Sigmoid colon (tissue), 7 donors: ENCODE data around the gene COPZ2. TPM values are rescaled to one million over a fixed set of nuclear protein-coding genes. Genes with fewer than 3 reads are reported as not detected.

ENCODE experiments used
- DNase-seq: peaks from one replicate; pipeline ENCODE4 v3.0.0-alpha.2; 2019
- H3K27ac ChIP-seq, 4 donors: fragments of 200-600 bp; sonication (generic); one replicate each; pipeline ENCODE4 v1.5.1; 2016 to 2019; ENCODE audit warnings: mild to moderate bottlenecking in 1 of 4
- H3K27me3 ChIP-seq, 3 donors: fragments of 200-600 bp; sonication (generic); one replicate each; pipeline ENCODE4 v1.5.1; 2019; ENCODE audit warnings: mild to moderate bottlenecking in 1 of 3
- H3K36me3 ChIP-seq, 4 donors: fragments of 200-600 bp; sonication (generic); one replicate each; pipeline ENCODE4 v1.5.1; 2016 to 2019
- H3K4me1 ChIP-seq, 4 donors: fragments of 200-600 bp; sonication (generic); one replicate each; pipeline ENCODE4 v1.5.1; 2017 to 2019
- H3K4me3 ChIP-seq, 4 donors: fragments of 200-600 bp; sonication (generic); one replicate each; pipeline ENCODE4 v1.5.1; 2017 to 2019; ENCODE audit warnings: mild to moderate bottlenecking in 2 of 4, moderate library complexity in 1 of 4
- H3K9me3 ChIP-seq, 4 donors: fragments of 200-600 bp in 3 of 4; sonication (generic) in 3 of 4; one replicate each; pipeline versions ENCODE4 v1.5.1 to v1.6.1; 2013 to 2019
- CTCF ChIP-seq, 4 experiments: fragments of 450-650 bp in 3 of 4; fragments of 200-600 bp in 1 of 4; IDR thresholded peaks; one replicate each; pipeline ENCODE4 v1.5.1; 2016 to 2019; ENCODE audit warnings: antibody characterized with exemption in 4 of 4, mild to moderate bottlenecking in 3 of 4, moderate library complexity in 2 of 4
- EP300 ChIP-seq, 4 donors: sonication (generic); formaldehyde crosslinking; IDR thresholded peaks; one replicate each; pipeline ENCODE4 v1.6.1; 2017; ENCODE audit warnings: antibody characterized with exemption in 4 of 4
- POLR2A ChIP-seq, 2 donors: fragments of 450-650 bp; IDR thresholded peaks; one replicate each; pipeline ENCODE4 v1.6.1; 2016; ENCODE audit warnings: antibody characterized with exemption in 2 of 2, mild to moderate bottlenecking in 2 of 2, moderate library complexity in 2 of 2
- POLR2AphosphoS5 ChIP-seq, 4 donors: sonication (generic); formaldehyde crosslinking; IDR thresholded peaks; one replicate each; pipeline ENCODE4 v1.6.1; 2017; ENCODE audit warnings: antibody characterized with exemption in 4 of 4
- WGBS, 2 donors: extraction: QIAGEN DNeasy Blood & Tissue Kit; methylation state at CpG; one replicate each; pipeline ENCODE4 v1.1.7; 2013; 5-methylcytosine and 5-hydroxymethylcytosine counted together
- intact Hi-C: fragments of 100-400 bp; cut with DNase I; formaldehyde crosslinking; loops from one replicate; pipeline ENCODE4 v1.15.1; 2023
- polyA plus RNA-seq, 3 donors: library from polyadenylated mRNA; stranded (reverse); fragments of 200-250 nt; gene quantifications; one replicate each; pipeline ENCODE4 v1.2.3, GENCODE V29; 2013
- total RNA-seq, 4 donors: library from RNA; depleted of rRNA; stranded (reverse); fragments of >200 nt; gene quantifications; one replicate each; pipeline ENCODE4 v1.1.0, GENCODE V29; 2016
- donor health status: healthy with polysubstance abuse.
- donor health status: Bipolar disorder and iron deficiency.
- donor health status: healthy.

COPZ2 gene
- total and polyA plus RNA-seq, 7 donors, result 5.5 to 64.0 (median 52.3) TPM

GRCh38 chr17:47993964-47994363, 43.6 kb downstream of the COPZ2 start:
- no peak for TF ChIP-seq CTCF (IDR thresholded peaks at IDR 0.05)
- TF ChIP-seq POLR2AphosphoS5 (IDR thresholded peaks at IDR 0.05), result no peak
- no peak for TF ChIP-seq EP300 (IDR thresholded peaks at IDR 0.05)
- TF ChIP-seq POLR2A (IDR thresholded peaks at IDR 0.05), result no peak
- WGBS, 2 donors, result 78 to 87% methylated on average over 5 of the region's 5 CpGs
- Histone ChIP-seq H3K9me3 (no peaks in the 10 kb centered on the region), H3K4me3 (no peak overlapping the region), H3K27me3 (no peaks in the 10 kb centered on the region), H3K36me3 (no peaks in the 10 kb centered on the region), H3K4me1 (no peaks in the 10 kb centered on the region), H3K27ac (no peak overlapping the region)
- DNase-seq, result no peak
- intact Hi-C loops, result no loop called here

GRCh38 chr17:47993031-47993564, 44.5 kb downstream of the COPZ2 start:
- H3K36me3 ChIP-seq, result no peaks in the 10 kb centered on the region
- no peak for DNase-seq
- H3K27me3 ChIP-seq, result no peaks in the 10 kb centered on the region
- intact Hi-C loops, result no loop called here
- peaks cover 0 to under 1% (median under 1%) of the 10 kb centered on the region in 4 donors for H3K4me1 ChIP-seq
- H3K9me3 ChIP-seq, result no peaks in the 10 kb centered on the region
- WGBS, 2 donors, result 81 to 87% methylated on average over 9 of the region's 9 CpGs
- no peak overlapping the region for H3K4me3 ChIP-seq
- H3K27ac ChIP-seq, result no peak overlapping the region
- no peak for TF ChIP-seq POLR2A (IDR thresholded peaks at IDR 0.05)
- TF ChIP-seq EP300 (IDR thresholded peaks at IDR 0.05), result no peak
- TF ChIP-seq POLR2AphosphoS5 (IDR thresholded peaks at IDR 0.05), result no peak
- no peak for TF ChIP-seq CTCF (IDR thresholded peaks at IDR 0.05)

GRCh38 chr17:47992216-47992615, 45.4 kb downstream of the COPZ2 start:
- Histone ChIP-seq H3K4me1 (peaks cover 0 to 10% (median 9%) of the 10 kb centered on the region in 4 donors), H3K4me3 (no peak overlapping the region), H3K27me3 (no peaks in the 10 kb centered on the region), H3K27ac (no peak overlapping the region), H3K36me3 (no peaks in the 10 kb centered on the region), H3K9me3 (no peaks in the 10 kb centered on the region)
- TF ChIP-seq POLR2A (IDR thresholded peaks at IDR 0.05) (no peak), EP300 (IDR thresholded peaks at IDR 0.05) (no peak), CTCF (IDR thresholded peaks at IDR 0.05) (no peak), POLR2AphosphoS5 (IDR thresholded peaks at IDR 0.05) (no peak)
- DNase-seq, result no peak
- WGBS, 2 donors, result 64 to 79% methylated on average over 4 of the region's 4 CpGs
- intact Hi-C loops, result no loop called here

- H3K36me3 ChIP-seq, result no peaks in the 10 kb centered on the region
- H3K27me3 ChIP-seq, result no peaks in the 10 kb centered on the region
- 79 to 80% methylated on average over 14 of the region's 14 CpGs for WGBS, 2 donors
- no peaks in the 10 kb centered on the region for H3K9me3 ChIP-seq
- intact Hi-C loops, result no loop called here
- no peak overlapping the region for H3K27ac ChIP-seq
- peaks cover 0 to 13% (median 12%) of the 10 kb centered on the region in 4 donors for H3K4me1 ChIP-seq
- DNase-seq, result no peak
- no peak overlapping the region for H3K4me3 ChIP-seq
- TF ChIP-seq CTCF (IDR thresholded peaks at IDR 0.05) (no peak), POLR2A (IDR thresholded peaks at IDR 0.05) (no peak), EP300 (IDR thresholded peaks at IDR 0.05) (no peak), POLR2AphosphoS5 (IDR thresholded peaks at IDR 0.05) (no peak)
Measured at GRCh38 chr17:47990962-47991731, 46.5 kb downstream of the COPZ2 start.
